Stimulated activated CD8-positive, alpha-beta memory T cell treated with anti-CD3 and anti-CD28 coated beads, Interleukin-12 subunit alpha, Interleukin-12 subunit beta, amount 100 ng/mL, for 1 hour (primary cell): Measurements from ENCODE around the gene JSRP1.

Experiments used
- DNase-seq: peaks from one replicate; pipeline ENCODE4 v3.0.0-alpha.2; 2020; ENCODE audit warnings: low read depth

The JSRP1 gene

GRCh38 chr19:2246801-2247361 lies 9.3 kb downstream of the JSRP1 start:
- DNase-seq: no peak

DNA sequence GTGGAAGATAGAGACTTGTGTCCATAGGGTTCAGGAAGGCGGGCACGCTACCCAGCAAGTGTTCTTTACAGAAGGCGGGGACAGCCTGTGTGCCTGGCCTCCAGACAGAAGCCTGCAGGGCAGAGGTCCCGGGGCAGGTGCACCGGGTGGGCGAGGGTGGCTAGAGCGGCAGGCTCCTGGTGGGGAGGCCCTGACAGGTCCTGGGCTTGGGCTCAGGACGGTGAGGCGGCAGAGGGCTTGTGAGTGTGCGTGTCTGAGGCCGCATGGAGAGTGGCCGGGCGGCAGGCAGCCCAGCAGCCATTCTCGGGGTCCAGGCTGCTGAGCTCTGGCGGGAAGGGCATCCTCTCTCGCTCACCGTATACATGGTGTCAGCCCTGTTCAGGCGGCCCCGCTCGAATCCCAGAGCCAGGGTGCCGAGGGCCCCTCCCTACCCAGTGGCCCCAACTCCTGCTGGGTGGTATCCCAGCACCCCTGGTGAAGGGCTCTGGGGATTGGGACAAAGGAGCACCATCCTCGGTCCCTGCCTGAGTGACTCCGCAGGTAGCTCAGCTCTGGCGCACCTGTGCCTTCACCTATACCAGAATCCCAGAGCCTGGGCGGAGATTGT lies 10.1 kb downstream of the JSRP1 start:
- no peak for DNase-seq

GRCh38 chr19:2245273-2245672 lies 10.9 kb downstream of the JSRP1 start:
- DNase-seq: no peak

DNA sequence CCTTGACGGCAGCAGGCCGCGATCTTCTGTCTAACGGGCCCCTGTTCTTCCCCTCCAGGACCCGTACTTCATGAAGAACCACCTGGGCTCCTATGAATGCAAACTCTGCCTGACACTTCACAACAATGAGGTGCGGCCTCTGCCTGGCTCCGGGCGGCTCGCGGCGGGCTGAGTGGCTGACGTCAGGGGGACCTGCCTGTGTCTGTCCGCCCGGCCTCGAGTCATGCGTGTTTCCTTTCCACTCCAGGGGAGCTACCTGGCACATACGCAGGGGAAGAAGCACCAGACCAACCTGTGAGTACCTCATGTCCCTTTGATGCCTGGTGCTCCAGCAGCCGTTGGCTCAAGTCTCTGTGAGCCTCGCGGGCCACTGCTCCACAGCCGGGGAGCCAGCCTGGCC lies 11.7 kb downstream of the JSRP1 start:
- no peak for DNase-seq

DNA sequence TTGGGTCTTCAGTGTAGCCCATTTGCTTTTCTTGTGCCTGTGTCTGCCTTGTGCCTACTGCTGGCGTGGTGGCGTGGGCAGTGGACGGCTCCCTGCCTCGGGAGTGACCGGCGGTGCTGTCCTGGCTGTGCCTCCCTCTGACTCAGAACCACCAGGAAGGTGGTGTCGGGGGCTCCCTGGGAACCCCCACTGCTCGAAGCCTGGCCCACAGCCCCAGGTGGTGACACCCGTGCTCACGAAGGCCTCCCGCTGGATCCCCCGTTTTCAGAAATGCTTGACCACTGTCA lies 12.1 kb downstream of the JSRP1 start:
- DNase-seq: no peak

DNA sequence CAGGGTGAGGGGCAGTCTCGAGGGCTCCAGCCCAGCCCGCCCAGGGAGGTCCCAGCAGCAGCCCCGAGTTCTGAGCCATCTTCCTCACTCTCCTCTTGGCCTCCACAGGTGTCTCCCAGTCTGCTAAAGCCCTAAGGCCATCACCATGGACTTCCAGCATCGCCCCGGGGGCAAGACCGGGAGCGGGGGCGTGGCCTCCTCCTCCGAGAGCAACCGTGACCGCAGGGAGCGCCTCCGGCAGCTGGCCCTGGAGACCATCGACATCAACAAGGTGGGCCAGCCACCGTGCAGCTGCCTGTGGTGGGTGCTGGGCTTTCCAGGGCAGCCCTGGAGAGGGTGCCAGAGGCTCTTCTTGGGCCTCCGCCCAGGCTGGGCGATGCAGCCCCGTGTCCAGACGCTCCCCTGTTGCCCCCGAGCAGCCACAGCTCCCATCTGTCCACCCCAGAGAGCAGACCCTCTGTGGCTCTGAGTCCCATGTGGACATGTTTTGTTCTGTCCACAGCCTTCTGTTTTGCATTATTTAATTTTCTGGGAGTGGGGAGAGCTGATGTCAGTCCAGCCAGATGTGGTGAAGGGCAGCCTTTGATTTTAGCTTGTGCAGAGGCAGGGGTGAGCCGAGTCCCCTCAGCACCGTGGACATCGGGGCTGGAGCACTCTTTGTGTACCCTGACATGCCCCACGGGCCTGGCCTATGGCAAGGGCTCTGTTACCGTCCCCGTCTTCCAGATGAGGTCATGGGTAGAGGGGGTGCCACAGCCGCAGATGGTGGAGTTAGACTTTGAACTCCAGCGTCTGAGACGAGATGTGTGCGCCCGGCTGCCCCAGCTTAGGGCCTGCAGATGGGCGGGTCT lies 12.7 kb downstream of the JSRP1 start:
- no peak for DNase-seq

DNA sequence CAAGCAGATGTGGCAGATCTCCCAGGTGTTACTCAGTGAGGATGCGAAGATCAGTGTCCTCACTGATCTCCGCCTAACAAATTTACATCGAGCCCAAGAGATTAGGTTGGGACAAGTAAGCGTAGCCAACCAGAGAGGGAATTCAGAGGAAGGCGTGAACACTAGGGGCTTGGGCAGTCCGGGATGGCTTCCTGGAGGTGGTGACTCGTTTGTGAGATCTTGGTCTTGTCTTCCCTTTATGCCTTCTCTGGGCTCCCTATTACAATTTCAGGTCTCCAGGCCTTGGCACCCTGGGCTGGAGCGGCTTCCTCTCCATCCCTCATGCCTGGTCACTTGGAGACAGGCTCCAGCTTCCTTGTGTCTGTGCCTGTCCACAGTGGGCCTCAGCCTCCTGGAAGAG lies 13.4 kb downstream of the JSRP1 start:
- DNase-seq: no peak

DNA sequence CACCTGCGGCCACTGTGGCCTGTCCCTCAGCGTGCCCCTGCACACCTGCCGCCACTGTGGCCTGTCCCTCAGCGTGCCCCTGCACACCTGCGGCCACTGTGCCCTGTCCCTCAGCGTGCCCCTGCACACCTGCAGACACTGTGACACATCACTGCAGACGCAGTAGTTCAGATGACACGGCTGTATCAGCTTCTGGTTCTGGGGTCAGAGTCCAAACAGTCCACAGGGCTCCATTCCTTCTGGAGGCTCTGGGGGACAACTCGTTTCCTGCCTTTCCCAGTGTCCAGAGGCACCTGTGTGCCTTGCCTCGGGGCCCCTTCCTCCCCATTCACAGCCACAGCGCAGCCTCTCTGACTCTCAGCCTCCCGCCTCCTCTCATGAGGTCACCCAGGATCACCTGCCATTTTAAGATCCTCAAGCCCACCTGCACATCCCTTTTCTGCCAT lies 14.1 kb downstream of the JSRP1 start:
- DNase-seq: no peak

DNA sequence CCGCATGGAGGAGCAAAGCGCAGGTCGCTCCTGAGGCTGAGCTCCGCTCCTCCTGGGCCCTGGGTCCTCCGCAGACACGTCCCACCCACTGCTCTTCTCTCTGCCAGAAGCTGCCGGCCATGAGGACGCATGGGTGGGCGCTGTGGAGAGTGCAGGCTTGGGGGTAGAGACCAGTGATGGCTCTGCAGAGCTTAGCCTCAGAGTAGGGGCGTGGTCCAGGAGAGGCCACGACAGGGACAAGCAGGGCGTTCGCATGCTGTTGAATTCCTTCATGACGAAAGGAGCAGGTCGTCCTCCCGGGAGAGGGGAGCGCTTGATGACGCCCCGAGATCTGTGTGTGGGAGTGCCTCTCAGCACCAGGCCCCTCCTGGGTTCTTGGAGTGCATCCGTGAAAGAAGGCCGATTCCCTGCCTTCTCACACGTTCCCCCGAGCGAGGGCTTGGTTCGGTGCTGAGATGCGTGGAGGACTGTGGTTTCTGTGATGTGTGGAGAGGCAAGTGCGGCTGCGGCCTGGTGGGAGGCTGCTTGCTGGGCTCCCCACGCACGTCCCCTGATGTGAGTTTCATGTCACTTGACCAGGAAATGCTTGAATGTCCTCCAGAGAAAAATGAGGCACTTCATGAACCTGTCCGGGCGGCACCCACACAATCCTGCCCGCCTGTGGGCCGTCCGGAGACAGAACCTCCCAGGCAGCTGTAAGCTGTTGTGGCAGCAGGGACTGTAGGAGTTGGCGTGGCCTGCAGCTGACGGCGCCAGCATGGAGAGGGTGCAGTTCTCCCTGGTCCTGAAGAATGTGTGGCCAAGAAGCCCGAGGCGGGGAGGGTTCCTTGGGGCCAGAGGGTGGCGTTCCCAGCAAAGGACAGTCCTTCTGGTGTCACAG lies 15.1 kb downstream of the JSRP1 start:
- DNase-seq: no peak

DNA sequence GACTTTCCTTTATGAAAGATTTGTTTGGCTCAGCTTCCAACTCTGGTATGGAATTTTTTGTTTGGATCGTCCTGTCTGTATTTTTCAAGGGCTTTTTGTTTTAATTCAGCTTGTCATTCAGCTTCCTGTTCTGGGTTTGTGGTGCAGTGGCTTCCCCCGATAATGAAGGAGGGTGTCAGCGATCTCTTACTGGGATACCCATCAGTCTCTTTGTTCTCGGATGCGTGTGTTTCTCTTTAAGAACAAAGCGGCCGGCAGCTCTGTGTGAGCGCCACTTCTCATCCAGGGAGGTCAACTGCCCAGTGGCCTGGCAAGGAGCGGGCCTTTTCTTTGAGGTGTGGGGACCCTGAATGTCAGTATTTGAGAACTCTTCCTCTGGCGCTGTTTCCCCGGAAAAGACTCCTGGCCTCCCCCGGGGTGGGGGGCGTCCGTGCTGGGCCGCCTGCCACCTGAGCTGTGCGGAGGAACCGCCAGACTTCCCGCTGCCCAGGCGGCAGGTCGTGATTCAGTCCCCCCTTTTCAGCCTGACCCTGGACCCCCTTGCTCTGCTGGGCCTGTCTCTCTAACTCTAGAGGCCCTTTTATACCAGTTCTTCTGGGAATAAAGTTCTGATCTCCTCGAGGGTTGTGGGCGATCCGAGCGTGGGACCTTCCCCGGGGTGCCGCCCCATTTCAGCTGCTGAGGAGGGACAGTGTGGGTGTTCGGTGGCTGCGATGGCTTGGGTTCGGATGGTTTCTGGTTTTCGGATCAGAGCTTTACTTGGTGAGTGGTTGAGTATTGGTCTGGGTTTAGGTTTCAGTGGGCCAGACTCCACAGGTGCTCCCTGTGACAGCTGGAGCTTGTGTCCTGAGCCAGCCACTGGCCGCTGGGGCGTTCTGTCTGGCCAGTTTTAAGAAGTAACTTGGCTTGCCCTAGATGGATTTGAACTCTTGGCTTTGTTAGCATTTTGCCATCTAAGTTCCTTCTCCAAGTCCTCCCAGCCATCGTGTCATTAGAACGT lies 16.1 kb downstream of the JSRP1 start:
- no peak for DNase-seq

DNA sequence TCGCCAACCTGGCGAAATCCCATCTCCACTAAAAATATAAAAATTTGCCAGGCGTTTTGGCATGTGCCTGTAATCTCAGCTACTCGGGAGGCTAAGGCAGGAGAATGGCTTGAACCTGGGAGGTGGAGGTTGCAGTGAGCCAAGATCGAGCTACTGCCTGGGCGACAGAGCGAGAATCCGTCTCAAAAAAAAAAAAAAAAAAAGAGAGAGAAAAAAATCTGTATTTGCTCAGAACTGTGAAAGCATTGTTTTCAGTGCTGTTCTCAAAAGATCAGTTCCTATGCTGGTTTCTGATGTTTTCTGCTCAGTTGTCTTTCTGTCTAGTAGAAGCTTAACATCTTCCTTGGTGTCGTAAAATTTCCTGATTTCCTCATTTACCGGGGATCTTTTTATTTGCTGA lies 17.0 kb downstream of the JSRP1 start:
- no peak for DNase-seq

DNA sequence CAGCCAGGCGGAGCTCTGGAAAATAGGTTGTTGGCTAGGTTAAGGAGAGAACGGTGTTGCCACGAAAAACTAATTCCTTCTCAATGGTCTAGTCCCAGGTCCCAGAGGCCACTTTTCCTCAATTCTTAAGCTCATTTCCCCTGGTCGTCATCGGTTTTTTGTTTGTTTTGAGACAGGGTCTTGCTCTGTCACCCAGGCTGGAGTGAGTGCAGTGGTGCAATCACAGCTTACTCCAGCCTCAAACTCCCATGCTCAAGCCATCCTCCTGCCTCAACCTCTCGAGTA lies 18.4 kb downstream of the JSRP1 start:
- no peak for DNase-seq

DNA sequence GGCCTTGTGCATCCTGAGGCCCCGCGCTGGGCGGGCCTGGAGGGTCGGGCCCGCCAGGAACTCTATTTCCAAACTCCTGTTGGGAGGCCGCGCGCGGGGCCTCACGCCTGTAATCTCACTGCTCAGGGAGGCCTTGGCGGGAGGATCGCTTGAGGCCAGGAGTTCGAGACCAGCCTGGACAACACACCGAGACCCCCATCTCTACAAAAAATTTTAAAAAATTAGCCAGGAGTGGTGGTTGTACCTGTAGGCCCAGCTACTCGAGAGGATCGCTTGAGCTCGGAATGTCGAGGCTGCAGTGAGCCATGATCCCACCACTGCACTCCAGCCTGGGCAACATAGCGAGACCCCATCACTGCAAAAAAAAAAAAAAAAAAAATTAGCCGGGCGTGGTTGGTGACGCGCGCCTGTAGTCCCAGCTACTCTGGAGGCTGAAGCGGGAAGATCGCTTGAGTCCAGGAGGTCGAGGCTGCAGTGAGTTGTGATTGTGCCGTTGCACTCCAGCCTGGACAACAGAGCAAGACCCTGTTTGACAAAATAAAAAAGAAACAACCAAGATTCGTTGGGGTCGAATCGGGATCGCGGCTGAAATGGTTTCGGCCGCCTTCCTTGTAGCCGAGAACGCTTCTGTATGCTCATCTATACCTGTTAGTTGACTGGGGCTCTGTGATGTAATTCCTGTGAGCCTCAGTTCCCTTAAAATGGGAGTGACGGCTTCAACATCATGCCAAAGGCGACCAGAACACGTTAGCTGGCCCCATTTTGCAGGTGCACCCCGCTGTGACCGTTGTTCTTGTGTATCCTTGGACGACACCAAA lies 19.0 kb downstream of the JSRP1 start:
- no peak for DNase-seq

GRCh38 chr19:2236314-2237050 lies 19.7 kb downstream of the JSRP1 start, which contains the start of the genes PLEKHJ1 and SF3A2:
PLEKHJ1 (minus strand) TSS chr19:2236329; CDS start chr19:2236248, 81 bp downstream.
SF3A2 (plus strand) TSS chr19:2236824; CDS start chr19:2243419, 6,595 bp downstream.
- peak; percentile 98 for DNase-seq

DNA sequence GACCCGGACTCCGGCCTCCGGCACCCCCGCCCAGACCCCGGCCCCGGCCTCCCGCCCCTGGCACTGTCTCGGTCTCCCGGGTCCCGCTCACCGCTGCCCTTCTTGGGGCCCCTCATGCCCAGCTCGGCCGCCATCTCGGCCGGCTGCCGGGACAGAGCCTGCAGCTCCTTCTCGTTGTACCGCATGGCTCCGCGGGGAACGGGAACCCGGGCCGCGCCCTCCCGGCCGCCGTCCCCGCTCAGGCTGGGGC lies 20.2 kb downstream of the JSRP1 start:
- DNase-seq: no peak

- no peak for DNase-seq
Measured at GRCh38 chr19:2235381-2236063, 20.7 kb downstream of the JSRP1 start.

GRCh38 chr19:2234996-2235380 lies 21.2 kb downstream of the JSRP1 start:
- DNase-seq: no peak

- DNase-seq: no peak
Measured at GRCh38 chr19:2233601-2234280, 22.5 kb downstream of the JSRP1 start.
